Measurements from ENCODE around the gene SGF29. TPM values are rescaled to one million over a fixed set of nuclear protein-coding genes. Genes with fewer than 3 reads are reported as not detected.

Gene SGF29
- total and polyA plus RNA-seq, 4 donors, result 17.8 to 46.6 (median 24.4) TPM

- H3K4me3 ChIP-seq, result no peak overlapping the region
These were observed 7.1 kb upstream of the SGF29 start for GRCh38 chr16:28546626-28547025.

GRCh38 chr16:28548306-28548802 lies 5.4 kb upstream of the SGF29 start:
- Histone ChIP-seq H3K27ac (ENCODE audit: low read depth in 1 of 2, low read length in 1 of 2) (no peak overlapping the region), H3K9me3 (ENCODE audit: control insufficient read depth in 4 of 4, insufficient read depth in 3 of 4, low read length in 3 of 4) (no peaks in the 10 kb centered on the region), H3K36me3 (ENCODE audit: control insufficient read depth in 4 of 4, insufficient read depth in 4 of 4, low read length in 4 of 4) (no peaks in the 10 kb centered on the region), H3K4me3 (no peak overlapping the region), H3K4me1 (ENCODE audit: control insufficient read depth in 5 of 5, insufficient read depth in 5 of 5, low read length in 5 of 5) (no peaks in the 10 kb centered on the region), H3K27me3 (ENCODE audit: control insufficient read depth in 3 of 3, insufficient read depth in 3 of 3, low read length in 2 of 3) (no peaks in the 10 kb centered on the region), H3K9ac (ENCODE audit: insufficient read depth in 1 of 2, low read length in 2 of 2) (no peak overlapping the region)
- no peak for TF ChIP-seq CTCF (IDR thresholded peaks at IDR 0.05; ENCODE audit: control extremely low read depth, extremely low read depth)
- DNase-seq (no peak), ATAC-seq (ENCODE audit: insufficient read depth, low FRiP score) (no peak)
- WGBS, 2 donors, result 72 to 85% methylated on average over 14 of the region's 14 CpGs

More at GRCh38 chr16:28546626-28547025, 7.1 kb upstream of the SGF29 start:
- no peak for ATAC-seq (ENCODE audit: insufficient read depth, low FRiP score)
- H3K27ac ChIP-seq (ENCODE audit: low read depth in 1 of 2, low read length in 1 of 2), result no peak overlapping the region
- H3K4me1 ChIP-seq (ENCODE audit: control insufficient read depth in 5 of 5, insufficient read depth in 5 of 5, low read length in 5 of 5), result no peaks in the 10 kb centered on the region
- 84 to 90% methylated on average over 7 of the region's 7 CpGs for WGBS, 2 donors
- no peak for TF ChIP-seq CTCF (IDR thresholded peaks at IDR 0.05; ENCODE audit: control extremely low read depth, extremely low read depth)
- H3K36me3 ChIP-seq (ENCODE audit: control insufficient read depth in 4 of 4, insufficient read depth in 4 of 4, low read length in 4 of 4), result no peaks in the 10 kb centered on the region
- no peaks in the 10 kb centered on the region for H3K27me3 ChIP-seq (ENCODE audit: control insufficient read depth in 3 of 3, insufficient read depth in 3 of 3, low read length in 2 of 3)
- H3K9me3 ChIP-seq (ENCODE audit: control insufficient read depth in 4 of 4, insufficient read depth in 3 of 4, low read length in 3 of 4), result no peaks in the 10 kb centered on the region
- no peak overlapping the region for H3K9ac ChIP-seq (ENCODE audit: insufficient read depth in 1 of 2, low read length in 2 of 2)
- no peak for DNase-seq

GRCh38 chr16:28549301-28549899 lies 4.3 kb upstream of the SGF29 start:
- H3K4me3 ChIP-seq, result no peak overlapping the region
- H3K4me1 ChIP-seq (ENCODE audit: control insufficient read depth in 5 of 5, insufficient read depth in 5 of 5, low read length in 5 of 5), result peaks cover 0 to under 1% (median under 1%) of the 10 kb centered on the region in 5 donors
- no peak overlapping the region for H3K9ac ChIP-seq (ENCODE audit: insufficient read depth in 1 of 2, low read length in 2 of 2)
- peak; percentile 58 for TF ChIP-seq CTCF (IDR thresholded peaks at IDR 0.05; ENCODE audit: control extremely low read depth, extremely low read depth)
- H3K36me3 ChIP-seq (ENCODE audit: control insufficient read depth in 4 of 4, insufficient read depth in 4 of 4, low read length in 4 of 4), result no peaks in the 10 kb centered on the region
- H3K27me3 ChIP-seq (ENCODE audit: control insufficient read depth in 3 of 3, insufficient read depth in 3 of 3, low read length in 2 of 3), result no peaks in the 10 kb centered on the region
- DNase-seq, result peak in 2 of 3 donors; percentile 54 to 57
- WGBS, 2 donors, result 39 to 43% methylated on average over 11 of the region's 11 CpGs
- no peak overlapping the region for H3K27ac ChIP-seq (ENCODE audit: low read depth in 1 of 2, low read length in 1 of 2)
- no peak for ATAC-seq (ENCODE audit: insufficient read depth, low FRiP score)
- H3K9me3 ChIP-seq (ENCODE audit: control insufficient read depth in 4 of 4, insufficient read depth in 3 of 4, low read length in 3 of 4), result no peaks in the 10 kb centered on the region
